Motor neuron (in vitro differentiated cells): ENCODE measurements around the gene TIPARP. TPM values are rescaled to one million over a fixed set of nuclear protein-coding genes. Genes with fewer than 3 reads are reported as not detected.
A peak's percentile ranks its signal among the peaks of the same experiment; 100 is the strongest.

ENCODE experiments used
- ATAC-seq, 8 experiments: fragments of 200-7000 bp; cut with Tn5 transposase; replicated peaks in 6 of 8; 2 replicates each; pipeline ENCODE4 v1.8.0; 2021; ENCODE audit warnings: mild to moderate bottlenecking in 8 of 8, moderate library complexity in 8 of 8
- H3K27ac ChIP-seq, 2 donors: fragments of 250-450 bp; sonication (Bioruptor Pico); 2 replicates each; pipeline ENCODE4 v1.9.0; 2021; ENCODE audit warnings: antibody characterized with exemption in 2 of 2, mild to moderate bottlenecking in 2 of 2, moderate library complexity in 1 of 2
- H3K4me1 ChIP-seq, 2 donors: fragments of 250-450 bp; sonication (Bioruptor Pico); replicated peaks in 1 of 2; 2 replicates each; pipeline ENCODE4 v1.6.1; 2021; ENCODE audit warnings: antibody characterized with exemption in 2 of 2, mild to moderate bottlenecking in 2 of 2, moderate library complexity in 1 of 2
- H3K4me3 ChIP-seq, 5 donors: fragments of 250-450 bp; sonication (Bioruptor Pico); 2 replicates each; pipeline ENCODE4 v1.9.0; 2021; ENCODE audit warnings: antibody characterized with exemption in 5 of 5, mild to moderate bottlenecking in 5 of 5, moderate library complexity in 4 of 5
- WGBS, 10 experiments: fragments of 450-650 bp; shearing (Covaris generic); methylation state at CpG; one replicate each; pipeline ENCODE4 v1.0.0; 2022; 5-methylcytosine and 5-hydroxymethylcytosine counted together
- in situ Hi-C, 9 experiments: fragments of 400-800 bp; cut with MboI; loops; one replicate each; pipeline ENCODE4 v1.15.0; 2021; ENCODE audit warnings: low sequenced_read_pairs in 9 of 9, low pct_unique_long_range_greater_than_20kb in 2 of 9; ENCODE audit not compliant: unreplicated experiment in 9 of 9
- total RNA-seq, 8 experiments: library from RNA; unstranded; fragments of 300-600 nt; gene quantifications; 2 replicates each; pipeline versions ENCODE4 v1.2.3 to v1.2.4, GENCODE V29; 2022

TIPARP gene
- total RNA-seq, 8 experiments from 2014 or later = 8.0 to 28.4 (median 14.6) TPM

- Histone ChIP-seq H3K27ac (no peak overlapping the region), H3K4me1 (no peaks in the 10 kb centered on the region), H3K4me3 (no peak overlapping the region)
- WGBS, 10 experiments = 86 to 100% (median 100%) methylated on average over 1 to 2 of the region's 2 CpGs; no CpG with 5 or more reads in 3 of the 10 experiments
- ATAC-seq = no peak
- in situ Hi-C loops = loop anchor here in 5 of 9 experiments (25.0 kb wide), 3 partner anchors 95 to 495 kb away; partner anchors contain the start of gene SSR3 (in 2 of the 5)
Measured at GRCh38 chr3:156657440-156657839, 16.9 kb upstream of the TIPARP start.

- ATAC-seq = no peak
- Histone ChIP-seq H3K27ac (no peak overlapping the region), H3K4me1 (no peaks in the 10 kb centered on the region), H3K4me3 (no peak overlapping the region)
- 33 to 80% (median 60%) methylated on average over 1 of the region's 4 CpGs; no CpG with 5 or more reads in 5 of the 10 experiments for WGBS, 10 experiments
- in situ Hi-C loops = loop anchor here in 5 of 9 experiments (25.0 kb wide), 3 partner anchors 96 to 496 kb away; partner anchors contain the start of gene SSR3 (in 2 of the 5)
Measured at GRCh38 chr3:156657862-156658731, 16.3 kb upstream of the TIPARP start.

- in situ Hi-C loops = loop anchor here in 5 of 9 experiments (25.0 kb wide), 3 partner anchors 96 to 496 kb away; partner anchors contain the start of gene SSR3 (in 2 of the 5)
- no peak overlapping the region for H3K4me3 ChIP-seq
- ATAC-seq = no peak
- no peaks in the 10 kb centered on the region for H3K4me1 ChIP-seq
- H3K27ac ChIP-seq = no peak overlapping the region
- WGBS, 10 experiments = 67 to 86% (median 80%) methylated on average over 1 of the region's 1 CpG; no CpG with 5 or more reads in 7 of the 10 experiments
Measured at GRCh38 chr3:156658732-156659090, 15.7 kb upstream of the TIPARP start.

GRCh38 chr3:156659260-156659659 lies 15.1 kb upstream of the TIPARP start:
- H3K27ac ChIP-seq = no peak overlapping the region
- no peaks in the 10 kb centered on the region for H3K4me1 ChIP-seq
- no peak for ATAC-seq
- H3K4me3 ChIP-seq = no peak overlapping the region
- in situ Hi-C loops = loop anchor here in 5 of 9 experiments (25.0 kb wide), 3 partner anchors 97 to 497 kb away; partner anchors contain the start of gene SSR3 (in 2 of the 5)

GRCh38 chr3:156661155-156661554 lies 13.2 kb upstream of the TIPARP start:
- Histone ChIP-seq H3K4me1 (peaks cover 0 to 6% of the 10 kb centered on the region in 2 donors), H3K27ac (no peak overlapping the region), H3K4me3 (no peak overlapping the region)
- in situ Hi-C loops = loop anchor here in 5 of 9 experiments (10.0 to 25.0 kb wide), 4 partner anchors 99 to 499 kb away; partner anchors contain the start of gene SSR3 (in 2 of the 5)
- WGBS, 10 experiments = 79 to 100% (median 90%) methylated on average over 1 to 2 of the region's 2 CpGs; no CpG with 5 or more reads in 1 of the 10 experiments
- no peak for ATAC-seq

GRCh38 chr3:156664011-156664830 lies 10.2 kb upstream of the TIPARP start:
- in situ Hi-C loops = loop anchor here in 5 of 9 experiments (10.0 to 25.0 kb wide), 4 partner anchors 102 to 502 kb away; partner anchors contain the start of gene SSR3 (in 2 of the 5)
- Histone ChIP-seq H3K4me1 (peaks cover 0 to 6% of the 10 kb centered on the region in 2 donors), H3K4me3 (no peak overlapping the region), H3K27ac (no peak overlapping the region)
- 75 to 100% (median 92%) methylated on average over 1 to 8 of the region's 8 CpGs for WGBS, 10 experiments
- no peak for ATAC-seq

- in situ Hi-C loops = loop anchor here in 5 of 9 experiments (10.0 to 25.0 kb wide), 4 partner anchors 103 to 503 kb away; partner anchors contain the start of gene SSR3 (in 2 of the 5)
- no peak for ATAC-seq
- H3K4me1 ChIP-seq = peaks cover 0 to 6% of the 10 kb centered on the region in 2 donors
- H3K4me3 ChIP-seq = no peak overlapping the region
- H3K27ac ChIP-seq = no peak overlapping the region
Measured at GRCh38 chr3:156664831-156665178, 9.6 kb upstream of the TIPARP start.

- peaks cover 0 to 6% of the 10 kb centered on the region in 2 donors for H3K4me1 ChIP-seq
- in situ Hi-C loops = loop anchor here in 5 of 9 experiments (10.0 to 25.0 kb wide), 4 partner anchors 103 to 503 kb away; partner anchors contain the start of gene SSR3 (in 2 of the 5)
- ATAC-seq = peak in 1 of 8 experiments; percentile 54
Measured at GRCh38 chr3:156665291-156665690, 9.1 kb upstream of the TIPARP start.

GRCh38 chr3:156666073-156666472 lies 8.3 kb upstream of the TIPARP start:
- ATAC-seq = no peak
- in situ Hi-C loops = loop anchor here in 5 of 9 experiments (10.0 to 25.0 kb wide), 4 partner anchors 104 to 504 kb away; partner anchors contain the start of gene SSR3 (in 2 of the 5)
- no peak overlapping the region for H3K27ac ChIP-seq
- H3K4me1 ChIP-seq = peaks cover 0 to 6% of the 10 kb centered on the region in 2 donors
- no peak overlapping the region for H3K4me3 ChIP-seq
- WGBS, 10 experiments = 0 to 100% (median 80%) methylated on average over 1 of the region's 1 CpG; no CpG with 5 or more reads in 2 of the 10 experiments

More at GRCh38 chr3:156665291-156665690, 9.1 kb upstream of the TIPARP start:
- 0 to 81% (median 45%) methylated on average over 1 to 2 of the region's 2 CpGs; no CpG with 5 or more reads in 1 of the 10 experiments for WGBS, 10 experiments
- no peak overlapping the region for H3K27ac ChIP-seq
- no peak overlapping the region for H3K4me3 ChIP-seq

GRCh38 chr3:156668073-156668763 lies 6.2 kb upstream of the TIPARP start:
- in situ Hi-C loops = loop anchor here in 5 of 9 experiments (10.0 to 25.0 kb wide), 4 partner anchors 106 to 506 kb away; partner anchors contain the start of gene SSR3 (in 2 of the 5)
- peak in 3 of 8 experiments; percentile 85 to 98 (median 92) for ATAC-seq
- Histone ChIP-seq H3K4me1 (peaks cover 0 to 6% of the 10 kb centered on the region in 2 donors), H3K27ac (no peak overlapping the region), H3K4me3 (no peak overlapping the region)
- 0 to 88% (median 21%) methylated on average over 1 to 4 of the region's 4 CpGs; no CpG with 5 or more reads in 1 of the 10 experiments for WGBS, 10 experiments

- WGBS, 10 experiments = 69 to 100% (median 96%) methylated on average over 1 to 2 of the region's 2 CpGs
- ATAC-seq = no peak
- no peak overlapping the region for H3K27ac ChIP-seq
- peaks cover 0 to 3% of the 10 kb centered on the region in 2 donors for H3K4me1 ChIP-seq
- no peak overlapping the region for H3K4me3 ChIP-seq
- in situ Hi-C loops = loop anchor here in 6 of 9 experiments (10.0 to 25.0 kb wide), 4 partner anchors 108 to 508 kb away; partner anchors contain the start of gene SSR3 (in 2 of the 6)
Measured at GRCh38 chr3:156670077-156670476, 4.3 kb upstream of the TIPARP start.

GRCh38 chr3:156670652-156671051 lies 3.7 kb upstream of the TIPARP start:
- in situ Hi-C loops = loop anchor here in 6 of 9 experiments (10.0 to 25.0 kb wide), 4 partner anchors 108 to 508 kb away; partner anchors contain the start of gene SSR3 (in 2 of the 6)
- no peak for ATAC-seq
- WGBS, 10 experiments = 0 to 100% (median 75%) methylated on average over 1 to 4 of the region's 4 CpGs
- Histone ChIP-seq H3K4me1 (no peaks in the 10 kb centered on the region), H3K27ac (no peak overlapping the region), H3K4me3 (no peak overlapping the region)
